Measurements from ENCODE around the gene FUT3. TPM values are rescaled to one million over a fixed set of nuclear protein-coding genes. Genes with fewer than 3 reads are reported as not detected.

The FUT3 gene
- total and polyA plus RNA-seq, 2 of the 8 experiments (the other 6 are each of a cell fraction or from before 2014, with no cell fraction given): 0.15 to 0.63 TPM

GRCh38 chr19:5870986-5871394 lies 19.7 kb upstream of the FUT3 start:
- no peak overlapping the region for H2AFZ ChIP-seq (ENCODE audit: low read length)
- no peak overlapping the region; the same call in 1 of the 2 replicates for H2BK20ac ChIP-seq (ENCODE audit: low read length)
- no peak overlapping the region for H3K27ac ChIP-seq (ENCODE audit: low read depth, low read length)
- H3K18ac ChIP-seq (ENCODE audit: extremely low read depth, low read length): no peak overlapping the region
- H3K4me3 ChIP-seq (ENCODE audit: extremely low read depth in 1 of 4, insufficient read depth in 2 of 4, low read depth in 3 of 4, low read length in 4 of 4): no peak overlapping the region
- H3K9me3 ChIP-seq (ENCODE audit: insufficient read depth in 2 of 2, low read depth in 1 of 2, low read length in 1 of 2): no peaks in the 10 kb centered on the region
- H2BK12ac ChIP-seq (ENCODE audit: low read depth, low read length): no peak overlapping the region
- no peak overlapping the region for H4K5ac ChIP-seq (ENCODE audit: insufficient read length, low read depth, low read length)
- no peak overlapping the region for H2AK5ac ChIP-seq (ENCODE audit: low read depth, low read length)
- DNase-seq (ENCODE audit: low read depth in 1 of 2, low spot score in 2 of 2) (no peak), FAIRE-seq (no peak)
- no peak overlapping the region for H3K14ac ChIP-seq (ENCODE audit: insufficient read length)
- no peak overlapping the region for H3K23ac ChIP-seq (ENCODE audit: insufficient read length)
- H3K56ac ChIP-seq (replicated peaks; ENCODE audit: insufficient read length, low read depth, low read length): no peak overlapping the region
- H3K79me2 ChIP-seq (ENCODE audit: control insufficient read depth in 1 of 2, insufficient read depth in 2 of 2, low read length in 2 of 2): no peaks in the 10 kb centered on the region
- no peak overlapping the region for H4K91ac ChIP-seq (replicated peaks; ENCODE audit: insufficient read length, low read length)
- no peaks in the 10 kb centered on the region; a peak in 1 of 7 replicates for H3K4me1 ChIP-seq (replicated peaks in 1 of 4; ENCODE audit: control insufficient read depth in 3 of 4, insufficient read depth in 4 of 4, low read length in 3 of 4)
- no peaks in the 10 kb centered on the region for H3K23me2 ChIP-seq (ENCODE audit: low read depth, low read length)
- no peak overlapping the region for H2BK120ac ChIP-seq (replicated peaks; ENCODE audit: low read depth, low read length)
- no peak overlapping the region for H2BK5ac ChIP-seq (ENCODE audit: low read depth, low read length)
- ChIA-PET POLR2A (ENCODE audit: partially characterized antibody) (interaction anchor here (0.6 to 1.8 kb wide), 2 partner anchors 32 to 339 kb away, joined by 3 to 4 read pairs; partner anchors contain the start of gene NDUFA11), CTCF (ENCODE audit: partially characterized antibody) (interaction anchor here (0.7 to 1.8 kb wide), 4 partner anchors 24 to 52 kb away, joined by 3 to 6 read pairs (median 4); partner anchors contain the start of gene FUT6)
- H3K79me1 ChIP-seq (ENCODE audit: low read depth, low read length): no peaks in the 10 kb centered on the region
- H3K4me2 ChIP-seq (ENCODE audit: insufficient read depth in 1 of 2, low read depth in 2 of 2, low read length in 2 of 2): no peak overlapping the region
- no peak overlapping the region for H4K8ac ChIP-seq (ENCODE audit: extremely low read depth, insufficient read depth, low read length)
- no peak overlapping the region for H3K4ac ChIP-seq (replicated peaks; ENCODE audit: insufficient read length, low read depth, low read length)
- H4K20me1 ChIP-seq (replicated peaks in 1 of 2; ENCODE audit: control insufficient read depth in 1 of 2, insufficient read depth in 2 of 2, low read length in 2 of 2): no peaks in the 10 kb centered on the region
- H3K36me3 ChIP-seq (ENCODE audit: control insufficient read depth in 2 of 4, insufficient read depth in 4 of 4, low read length in 3 of 4): no peaks in the 10 kb centered on the region
- H2BK15ac ChIP-seq (ENCODE audit: low read length): no peak overlapping the region
- H3K9ac ChIP-seq (replicated peaks in 1 of 4; ENCODE audit: extremely low read depth in 1 of 4, low read depth in 3 of 4, low read length in 3 of 4): no peak overlapping the region
- peaks cover 0 to 2% (median 0%) of the 10 kb centered on the region in 4 experiments; a peak in 2 of 7 replicates for H3K27me3 ChIP-seq (replicated peaks in 1 of 4; ENCODE audit: control insufficient read depth in 3 of 4, extremely low read depth in 1 of 4, insufficient read depth in 3 of 4, low read length in 3 of 4)
- WGBS, 2 experiments (ENCODE audit: extremely low coverage in 1 of 2, insufficient coverage in 1 of 2, insufficient read length in 1 of 2, insufficient replicate concordance in 2 of 2, low coverage in 1 of 2, low lambda C conversion rate in 2 of 2, missing lambda C conversion rate in 1 of 2): 89% methylated on average over 12 of the region's 12 CpGs; no CpG with 5 or more reads in 1 of the 2 experiments
- TF ChIP-seq SP1 (IDR thresholded peaks at IDR 0.05; ENCODE audit: low read depth, low read length) (no peak), TAF7 (optimal IDR thresholded peaks at IDR 0.05; ENCODE audit: borderline replicate concordance, low read depth, low read length) (no peak), CHD1 (IDR thresholded peaks at IDR 0.05; ENCODE audit: low read depth, low read length) (no peak), SIRT6 (IDR thresholded peaks at IDR 0.05; ENCODE audit: low read length) (no peak)

Measured in H1 (cell line).